ENCODE measurements around the gene IL19. TPM values are rescaled to one million over a fixed set of nuclear protein-coding genes. Genes with fewer than 3 reads are reported as not detected.

Gene IL19
- total and polyA plus RNA-seq, 9 of the 15 experiments (the other 6 are each of a cell fraction or from before 2014, with no cell fraction given): not detected

- no peaks in the 10 kb centered on the region for H4K20me1 ChIP-seq (replicated peaks; ENCODE audit: control insufficient read depth, insufficient read depth, low read length)
- no TSS peak for BruUV-seq (replicated peaks)
- no peak overlapping the region for H3K27ac ChIP-seq (ENCODE audit: extremely low read depth, low read depth, low read length)
- H3K4me2 ChIP-seq (ENCODE audit: insufficient read depth, low read length): no peak overlapping the region
- ATAC-seq: no peak
- TF ChIP-seq ZNF407 (IDR thresholded peaks at IDR 0.05; ENCODE audit: low read depth) (no peak), ZNF316 (IDR thresholded peaks at IDR 0.05) (peak; percentile 29; the same call in 1 of the 2 replicates), SOX6 (IDR thresholded peaks at IDR 0.05) (no peak), ZNF668 (CRISPR knock-in tag; IDR thresholded peaks at IDR 0.05) (no peak), POLR3A (IDR thresholded peaks at IDR 0.05; ENCODE audit: borderline replicate concordance, extremely low read depth, insufficient read depth, insufficient read length) (no peak)
- no peaks in the 10 kb centered on the region for H3K9me3 ChIP-seq (replicated peaks; ENCODE audit: control insufficient read depth, insufficient read depth, low read depth, low read length)
- DNase-seq (ENCODE audit: extremely low read depth in 1 of 4, low spot score in 3 of 4): no peak
- H3K27me3 ChIP-seq (ENCODE audit: control insufficient read depth in 2 of 2, insufficient read depth in 2 of 2, low read length in 2 of 2): peaks cover 13 to 23% of the 10 kb centered on the region in 2 experiments
- intact Hi-C loops (cut with micrococcal nuclease): loop anchor here (10.0 kb wide), 1 partner anchor 309 kb away; no protein-coding TSS in a partner anchor
- H3K9me1 ChIP-seq (ENCODE audit: control insufficient read depth, insufficient read depth, low read length): peaks cover 3% of the 10 kb centered on the region
- POLR2A ChIA-PET: interaction anchor here (0.6 to 1.1 kb wide), 4 partner anchors 13 to 861 kb away, joined by 3 read pairs; partner anchors contain the start of gene SLC26A9
- H3K79me2 ChIP-seq (ENCODE audit: control insufficient read depth, insufficient read depth, low read length): no peaks in the 10 kb centered on the region
- in situ Hi-C loops (cut with MboI): loop anchor here (5.0 kb wide), 1 partner anchor 67 kb away; no protein-coding TSS in a partner anchor
- H2AFZ ChIP-seq (ENCODE audit: low read depth, low read length): no peak overlapping the region
- no peak for FAIRE-seq
- CTCF ChIA-PET (ENCODE audit: low intra/inter-chr PET ratio): no interaction called here
- no peaks in the 10 kb centered on the region for H3K36me3 ChIP-seq (ENCODE audit: control insufficient read depth, insufficient read depth, low read length)
- H3K4me1 ChIP-seq (replicated peaks in 1 of 2; ENCODE audit: control insufficient read depth in 2 of 2, insufficient read depth in 2 of 2, low read length in 2 of 2): no peaks in the 10 kb centered on the region; a peak in 1 of 5 replicates
- 4% methylated on average over 1 of the region's 1 CpG for WGBS (ENCODE audit: insufficient coverage, low coverage, missing lambda C conversion rate)
- H3K9ac ChIP-seq (ENCODE audit: insufficient read depth in 1 of 2, low read depth in 2 of 2, low read length in 2 of 2): no peak overlapping the region
- H3K4me3 ChIP-seq: no peak overlapping the region
Observed at GRCh38 chr1:206804156-206804737, 33.7 kb downstream of the IL19 start.

Data from K562 (cell line).